GM23338 (cell line): ENCODE measurements around the gene DHPS. TPM values are rescaled to one million over a fixed set of nuclear protein-coding genes. Genes with fewer than 3 reads are reported as not detected.

ENCODE experiments used
- ATAC-seq: fragments of 200-7000 bp; cut with Tn5 transposase; 3 replicates; pipeline ENCODE4 v1.9.1; 2020
- DNase-seq: peaks from one replicate; pipeline ENCODE4 v3.0.0-alpha.2; 2015; ENCODE audit warnings: low spot score
- H2AFZ ChIP-seq: fragments of 200-600 bp; sonication (generic); 2 replicates; pipeline ENCODE4 v1.8.0; 2016; ENCODE audit warnings: antibody characterized with exemption, mild to moderate bottlenecking, moderate library complexity
- H3F3A ChIP-seq: fragments of 200-600 bp; sonication (generic); replicated peaks from 2 replicates; pipeline ENCODE4 v1.8.0; 2017; ENCODE audit warnings: antibody characterized with exemption, mixed run types, low read depth
- H3K27ac ChIP-seq: fragments of 200-600 bp; sonication (generic); 2 replicates; pipeline ENCODE4 v1.6.1; 2016; ENCODE audit warnings: low read depth
- H3K27me3 ChIP-seq: fragments of 200-600 bp; sonication (generic); 2 replicates; pipeline ENCODE4 v1.8.0; 2016; ENCODE audit warnings: mild to moderate bottlenecking, mixed run types, moderate library complexity; ENCODE audit not compliant: insufficient read depth
- H3K36me3 ChIP-seq: fragments of 200-600 bp; sonication (generic); 2 replicates; pipeline ENCODE4 v1.8.0; 2016; ENCODE audit warnings: mild to moderate bottlenecking; ENCODE audit not compliant: insufficient read depth
- H3K4me1 ChIP-seq: fragments of 200-600 bp; sonication (generic); 2 replicates; pipeline ENCODE4 v1.8.0; 2016; ENCODE audit warnings: mild to moderate bottlenecking, moderate library complexity; ENCODE audit not compliant: insufficient read depth
- H3K4me2 ChIP-seq: fragments of 200-600 bp; sonication (generic); 2 replicates; pipeline ENCODE4 v1.7.1; 2017; ENCODE audit warnings: mixed run types
- H3K4me3 ChIP-seq: fragments of 200-600 bp; sonication (generic); 2 replicates; pipeline ENCODE4 v1.6.1; 2016; ENCODE audit warnings: mixed run types
- H3K79me2 ChIP-seq: fragments of 200-600 bp; sonication (generic); replicated peaks from 2 replicates; pipeline ENCODE4 v1.8.0; 2017; ENCODE audit warnings: mild to moderate bottlenecking; ENCODE audit not compliant: insufficient read depth
- H3K9me2 ChIP-seq: fragments of 200-600 bp; sonication (generic); 2 replicates; pipeline ENCODE4 v1.8.0; 2017; ENCODE audit not compliant: insufficient read depth
- H4K20me1 ChIP-seq: fragments of 200-600 bp; sonication (generic); replicated peaks from 2 replicates; pipeline ENCODE4 v1.8.0; 2017; ENCODE audit warnings: mild to moderate bottlenecking; ENCODE audit not compliant: insufficient read depth
- H3K27ac Mint-ChIP-seq: 2 replicates; pipeline ENCODE4 v1.8.0; 2020; ENCODE audit warnings: inconsistent platforms, mild to moderate bottlenecking, moderate library complexity, mixed read lengths
- H3K27me3 Mint-ChIP-seq: 3 replicates; pipeline ENCODE4 v1.8.0; 2022; ENCODE audit warnings: low read depth, mild to moderate bottlenecking, moderate library complexity, mixed read lengths, inconsistent platforms; ENCODE audit not compliant: insufficient read depth, poor library complexity
- H3K36me3 Mint-ChIP-seq: 3 replicates; pipeline ENCODE4 v1.8.0; 2021; ENCODE audit warnings: low read depth, mild to moderate bottlenecking, inconsistent platforms, moderate library complexity, mixed read lengths
- H3K4me1 Mint-ChIP-seq: 3 replicates; pipeline ENCODE4 v1.8.0; 2020; ENCODE audit warnings: mild to moderate bottlenecking, inconsistent platforms, mixed read lengths
- H3K4me3 Mint-ChIP-seq: 3 replicates; pipeline ENCODE4 v1.8.0; 2021; ENCODE audit warnings: moderate library complexity, mild to moderate bottlenecking, inconsistent platforms, mixed read lengths
- H3K9me3 Mint-ChIP-seq: 3 replicates; pipeline ENCODE4 v1.8.0; 2020; ENCODE audit warnings: moderate library complexity, mild to moderate bottlenecking, inconsistent platforms, mixed read lengths
- EZH2 ChIP-seq: fragments of 200-600 bp; sonication (generic); IDR thresholded peaks from one replicate; pipeline ENCODE4 v1.8.0; 2017; ENCODE audit warnings: antibody characterized with exemption, mild to moderate bottlenecking, low read depth; ENCODE audit not compliant: unreplicated experiment
- EZH2phosphoT487 ChIP-seq: fragments of 200-600 bp; sonication (generic); IDR thresholded peaks from one replicate; pipeline ENCODE4 v1.8.1; 2018; ENCODE audit warnings: antibody characterized with exemption; ENCODE audit not compliant: unreplicated experiment
- POLR2AphosphoS5 ChIP-seq: IDR thresholded peaks from 2 replicates; pipeline ENCODE4 v1.6.1; 2016; ENCODE audit warnings: antibody characterized with exemption, low read depth
- STAT1 ChIP-seq: IDR thresholded peaks from one replicate; pipeline ENCODE4 v1.6.1; 2016; ENCODE audit warnings: antibody characterized with exemption; ENCODE audit not compliant: unreplicated experiment
- ZNF114 ChIP-seq: fragments of 250-450 bp; sonication (Bioruptor Pico); IDR thresholded peaks from 2 replicates; pipeline ENCODE4 v1.5.0; 2020; ENCODE audit warnings: mild to moderate bottlenecking, moderate library complexity
- polyA plus RNA-seq: library from polyadenylated mRNA; unstranded; fragments of >200 nt; fragmentation: Nextera tagmentation; extraction: Ambion mirVana; gene quantifications from 2 replicates; pipeline ENCODE4 v1.2.1, GENCODE V29; 2016
- total RNA-seq: library from RNA; depleted of rRNA; stranded (reverse); fragments of >200 nt; shearing (Covaris generic); gene quantifications from 2 replicates; pipeline ENCODE4 v1.2.3, GENCODE V29; 2014
- TF ChIP-seq, protein P1 (sequence below): IDR thresholded peaks from one replicate; pipeline ENCODE4 v1.6.1; 2018; ENCODE audit warnings: antibody characterized with exemption; ENCODE audit not compliant: unreplicated experiment
- TF ChIP-seq, protein P2 (sequence below), 2 experiments: fragments of 200-600 bp in 1 of 2; sonication (generic) in 1 of 2; conservative IDR thresholded peaks; 2 replicates each; pipeline versions ENCODE4 v1.5.1 to v1.6.1; 2016 to 2017; ENCODE audit warnings: antibody characterized with exemption in 2 of 2, low read depth in 2 of 2, mild to moderate bottlenecking in 2 of 2, moderate library complexity in 1 of 2

Gene DHPS
- total and polyA plus RNA-seq, 2 experiments from 2014 or later, result 85.4 to 126 TPM

DNA sequence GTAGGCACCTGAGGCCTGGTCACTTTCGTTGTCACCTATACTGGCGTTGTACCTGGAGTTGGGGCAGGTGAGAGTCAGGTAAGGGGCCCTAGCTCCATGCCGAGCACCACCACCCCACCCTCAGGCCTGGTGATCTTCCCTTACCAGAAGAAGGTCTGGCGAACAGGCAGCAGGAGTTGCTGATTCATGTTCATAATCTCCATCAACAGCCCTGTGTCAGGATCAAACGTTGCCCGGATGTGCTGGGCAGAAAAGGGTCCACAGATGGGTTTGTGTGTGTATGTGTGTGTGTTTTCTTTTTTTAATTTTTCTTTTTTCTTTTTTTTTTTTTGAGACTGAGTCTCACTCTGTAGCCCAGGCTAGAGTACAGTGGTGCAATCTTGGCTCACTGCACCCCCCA lies 29.5 kb downstream of the DHPS start (continued):
- TF ChIP-seq STAT1 (no peak), EZH2phosphoT487 (no peak), POLR2AphosphoS5 (no peak), ZNF114 (CRISPR knock-in tag) (no peak)

DNA sequence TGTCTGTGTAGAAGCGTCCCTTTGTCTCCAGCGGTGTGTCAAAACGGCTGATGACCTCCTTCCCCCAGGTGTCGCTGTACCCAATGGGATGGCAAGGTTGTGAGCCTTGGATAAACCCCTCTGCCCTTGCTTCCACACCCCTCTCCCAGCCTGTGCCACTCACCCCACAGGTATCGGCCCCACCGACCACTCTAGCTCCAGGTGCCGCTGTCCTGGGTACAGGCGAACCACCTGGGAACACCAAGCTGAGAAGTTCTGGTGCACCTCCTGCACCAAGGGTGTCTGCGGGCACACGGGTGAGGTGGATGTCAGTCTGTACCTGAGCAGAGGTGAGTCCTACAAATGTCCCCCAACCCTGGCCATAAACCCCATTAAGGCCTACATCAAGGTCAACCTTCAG lies 31.7 kb downstream of the DHPS start:
- no peak overlapping the region for H2AFZ ChIP-seq
- H3K4me3 Mint-ChIP-seq, result no peak overlapping the region
- ATAC-seq, result no peak

DNA sequence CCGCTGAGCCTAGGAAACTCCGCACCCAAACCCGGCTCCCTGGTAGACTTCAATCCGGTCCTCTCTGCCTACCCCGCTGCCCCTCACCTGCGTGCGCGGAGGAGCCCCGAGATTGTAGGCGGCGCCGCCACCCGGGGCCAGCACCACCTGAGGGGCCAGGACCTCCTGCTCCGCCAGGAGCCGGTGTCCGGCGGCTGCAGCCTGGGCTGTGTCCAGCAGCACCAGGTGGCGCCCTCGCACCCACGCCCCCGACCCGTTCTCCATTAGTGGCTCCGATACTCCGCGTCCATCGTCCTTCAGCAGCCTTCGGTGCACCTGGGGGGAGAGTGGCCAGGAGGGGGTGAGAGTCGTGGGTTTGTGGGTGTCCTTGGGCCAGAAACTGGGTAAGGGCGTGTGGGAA lies 33.6 kb downstream of the DHPS start:
- no peaks in the 10 kb centered on the region for H4K20me1 ChIP-seq
- Mint-ChIP-seq H3K27me3 (peaks cover 17% of the 10 kb centered on the region), H3K4me3 (peak overlapping the region; percentile 21; the same call in 2 of the 3 replicates), H3K9me3 (peaks cover 8% of the 10 kb centered on the region), H3K36me3 (peaks cover 21% of the 10 kb centered on the region), H3K27ac (no peak overlapping the region), H3K4me1 (peaks cover 2% of the 10 kb centered on the region; the same call in 2 of the 3 replicates)
- no peaks in the 10 kb centered on the region for H3K36me3 ChIP-seq
- no peak overlapping the region for H3K27ac ChIP-seq
- no peaks in the 10 kb centered on the region for H3K9me2 ChIP-seq
- H3K4me3 ChIP-seq, result peak overlapping the region; percentile 53
- no peaks in the 10 kb centered on the region for H3K27me3 ChIP-seq
- DNase-seq (peak; percentile 67), ATAC-seq (peak; percentile 68)
- H3K4me2 ChIP-seq, result peak overlapping the region; percentile 77
- no peaks in the 10 kb centered on the region for H3K4me1 ChIP-seq
- H3K79me2 ChIP-seq, result no peaks in the 10 kb centered on the region
- no peak overlapping the region; the same call in 1 of the 2 replicates for H2AFZ ChIP-seq
- H3F3A ChIP-seq, result 0 out of 2 replicates have a peak, but pooled peaks cover 7% of the 10 kb centered on the region
- TF ChIP-seq POLR2AphosphoS5, result no peak
- TF ChIP-seq, protein P1, sequence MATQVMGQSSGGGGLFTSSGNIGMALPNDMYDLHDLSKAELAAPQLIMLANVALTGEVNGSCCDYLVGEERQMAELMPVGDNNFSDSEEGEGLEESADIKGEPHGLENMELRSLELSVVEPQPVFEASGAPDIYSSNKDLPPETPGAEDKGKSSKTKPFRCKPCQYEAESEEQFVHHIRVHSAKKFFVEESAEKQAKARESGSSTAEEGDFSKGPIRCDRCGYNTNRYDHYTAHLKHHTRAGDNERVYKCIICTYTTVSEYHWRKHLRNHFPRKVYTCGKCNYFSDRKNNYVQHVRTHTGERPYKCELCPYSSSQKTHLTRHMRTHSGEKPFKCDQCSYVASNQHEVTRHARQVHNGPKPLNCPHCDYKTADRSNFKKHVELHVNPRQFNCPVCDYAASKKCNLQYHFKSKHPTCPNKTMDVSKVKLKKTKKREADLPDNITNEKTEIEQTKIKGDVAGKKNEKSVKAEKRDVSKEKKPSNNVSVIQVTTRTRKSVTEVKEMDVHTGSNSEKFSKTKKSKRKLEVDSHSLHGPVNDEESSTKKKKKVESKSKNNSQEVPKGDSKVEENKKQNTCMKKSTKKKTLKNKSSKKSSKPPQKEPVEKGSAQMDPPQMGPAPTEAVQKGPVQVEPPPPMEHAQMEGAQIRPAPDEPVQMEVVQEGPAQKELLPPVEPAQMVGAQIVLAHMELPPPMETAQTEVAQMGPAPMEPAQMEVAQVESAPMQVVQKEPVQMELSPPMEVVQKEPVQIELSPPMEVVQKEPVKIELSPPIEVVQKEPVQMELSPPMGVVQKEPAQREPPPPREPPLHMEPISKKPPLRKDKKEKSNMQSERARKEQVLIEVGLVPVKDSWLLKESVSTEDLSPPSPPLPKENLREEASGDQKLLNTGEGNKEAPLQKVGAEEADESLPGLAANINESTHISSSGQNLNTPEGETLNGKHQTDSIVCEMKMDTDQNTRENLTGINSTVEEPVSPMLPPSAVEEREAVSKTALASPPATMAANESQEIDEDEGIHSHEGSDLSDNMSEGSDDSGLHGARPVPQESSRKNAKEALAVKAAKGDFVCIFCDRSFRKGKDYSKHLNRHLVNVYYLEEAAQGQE, result no peak
- TF ChIP-seq, protein P2, sequence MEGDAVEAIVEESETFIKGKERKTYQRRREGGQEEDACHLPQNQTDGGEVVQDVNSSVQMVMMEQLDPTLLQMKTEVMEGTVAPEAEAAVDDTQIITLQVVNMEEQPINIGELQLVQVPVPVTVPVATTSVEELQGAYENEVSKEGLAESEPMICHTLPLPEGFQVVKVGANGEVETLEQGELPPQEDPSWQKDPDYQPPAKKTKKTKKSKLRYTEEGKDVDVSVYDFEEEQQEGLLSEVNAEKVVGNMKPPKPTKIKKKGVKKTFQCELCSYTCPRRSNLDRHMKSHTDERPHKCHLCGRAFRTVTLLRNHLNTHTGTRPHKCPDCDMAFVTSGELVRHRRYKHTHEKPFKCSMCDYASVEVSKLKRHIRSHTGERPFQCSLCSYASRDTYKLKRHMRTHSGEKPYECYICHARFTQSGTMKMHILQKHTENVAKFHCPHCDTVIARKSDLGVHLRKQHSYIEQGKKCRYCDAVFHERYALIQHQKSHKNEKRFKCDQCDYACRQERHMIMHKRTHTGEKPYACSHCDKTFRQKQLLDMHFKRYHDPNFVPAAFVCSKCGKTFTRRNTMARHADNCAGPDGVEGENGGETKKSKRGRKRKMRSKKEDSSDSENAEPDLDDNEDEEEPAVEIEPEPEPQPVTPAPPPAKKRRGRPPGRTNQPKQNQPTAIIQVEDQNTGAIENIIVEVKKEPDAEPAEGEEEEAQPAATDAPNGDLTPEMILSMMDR (conservative IDR thresholded peaks at IDR 0.05; ENCODE audit: low read depth in 2 of 2), result peak; percentile 54 to 76
- no peak for TF ChIP-seq EZH2
- no peak for TF ChIP-seq STAT1
- TF ChIP-seq EZH2phosphoT487, result no peak
- no peak for TF ChIP-seq ZNF114 (CRISPR knock-in tag)

More for the DNA sequence above, 31.7 kb downstream of the DHPS start:
- Histone ChIP-seq H3K9me2 (no peaks in the 10 kb centered on the region), H4K20me1 (no peaks in the 10 kb centered on the region), H3K27me3 (no peaks in the 10 kb centered on the region), H3K27ac (no peak overlapping the region), H3K4me2 (no peak overlapping the region), H3K4me3 (no peak overlapping the region), H3K36me3 (peaks cover 6% of the 10 kb centered on the region; the same call in 1 of the 2 replicates), H3K4me1 (no peaks in the 10 kb centered on the region), H3K79me2 (no peaks in the 10 kb centered on the region), H3F3A (0 out of 2 replicates have a peak, but pooled peaks cover 7% of the 10 kb centered on the region)
- Mint-ChIP-seq H3K27me3 (peaks cover 14% of the 10 kb centered on the region), H3K27ac (no peak overlapping the region), H3K4me1 (peaks cover 2% of the 10 kb centered on the region; the same call in 2 of the 3 replicates), H3K9me3 (peaks cover 8% of the 10 kb centered on the region), H3K36me3 (peaks cover 27% of the 10 kb centered on the region)
- DNase-seq, result no peak
- TF ChIP-seq EZH2phosphoT487, result no peak
- TF ChIP-seq, protein P2 (conservative IDR thresholded peaks at IDR 0.05; ENCODE audit: low read depth in 2 of 2), result peak in 1 of 2 experiments; percentile 42; a peak in 2 of 4 replicates
